Panc1 (cell line): ENCODE data around the gene UPF2. TPM values are rescaled to one million over a fixed set of nuclear protein-coding genes. Genes with fewer than 3 reads are reported as not detected.

Experiments
- ATAC-seq: fragments of 200-7000 bp; cut with Tn5 transposase; 2 replicates; pipeline ENCODE4 v1.9.1; 2020; ENCODE audit warnings: mild to moderate bottlenecking, moderate library complexity
- BruUV-seq: library from RNA; stranded (reverse); fragments of 400-500 nt; replicated peaks from 2 replicates; lab custom pipeline; 2021; lab: Mats Ljungman, UMichigan
- CTCF ChIA-PET: fragments of 300-600 bp; sonication (Branson Sonifier 250); formaldehyde crosslinking; loops from one replicate; lab custom pipeline; 2022; ENCODE audit warnings: antibody characterized with exemption; lab: Charles Lee
- POLR2A ChIA-PET: fragments of 300-600 bp; sonication (Branson Sonifier 250); formaldehyde crosslinking; loops from one replicate; lab custom pipeline; 2022; ENCODE audit warnings: antibody characterized with exemption; lab: Charles Lee
- DNase-seq: peaks from one replicate; pipeline ENCODE4 v3.0.0-alpha.2; 2010; ENCODE audit warnings: low read depth, low spot score
- H3K27ac ChIP-seq: 2 replicates; pipeline ENCODE4 v1.5.1; 2011; ENCODE audit warnings: mild to moderate bottlenecking, low read length, inconsistent platforms
- H3K27me3 ChIP-seq: fragments of 200-500 bp; sonication (Bioruptor generic); 2 replicates; pipeline ENCODE4 v1.6.0; 2014; ENCODE audit warnings: low read length, inconsistent platforms; ENCODE audit not compliant: control insufficient read depth, insufficient read depth
- H3K36me3 ChIP-seq: fragments of 200-500 bp; sonication (Bioruptor generic); 2 replicates; pipeline ENCODE4 v1.5.1; 2014; ENCODE audit warnings: inconsistent platforms, mild to moderate bottlenecking, low read length, moderate library complexity; ENCODE audit not compliant: control insufficient read depth, insufficient read depth
- H3K4me1 ChIP-seq: 2 replicates; pipeline ENCODE4 v1.5.1; 2011; ENCODE audit warnings: inconsistent platforms, mild to moderate bottlenecking, low read length, moderate library complexity; ENCODE audit not compliant: control insufficient read depth, insufficient read depth
- H3K4me3 ChIP-seq, 2 experiments: 2 replicates each; pipeline ENCODE4 v1.5.1; 2011 to 2012; ENCODE audit warnings: low read depth in 2 of 2, low read length in 2 of 2, mild to moderate bottlenecking in 2 of 2, inconsistent platforms in 1 of 2, moderate library complexity in 1 of 2
- H3K9me3 ChIP-seq: fragments of 200-500 bp; sonication (Bioruptor generic); 2 replicates; pipeline ENCODE4 v1.5.1; 2014; ENCODE audit warnings: low read depth, mild to moderate bottlenecking, inconsistent platforms, low read length, moderate library complexity; ENCODE audit not compliant: control insufficient read depth, insufficient read depth
- POLR2AphosphoS5 ChIP-seq: IDR thresholded peaks from 2 replicates; pipeline ENCODE4 v1.6.1; 2012; ENCODE audit warnings: mild to moderate bottlenecking, low read depth, low read length, moderate library complexity
- SIN3A ChIP-seq: IDR thresholded peaks from 2 replicates; pipeline ENCODE4 v1.6.1; 2012; ENCODE audit warnings: low read depth, mild to moderate bottlenecking, low read length, moderate library complexity, borderline replicate concordance; ENCODE audit not compliant: insufficient read depth
- TCF7L2 ChIP-seq: IDR thresholded peaks from 2 replicates; pipeline ENCODE4 v1.6.1; 2011; ENCODE audit warnings: mild to moderate bottlenecking, low read depth, low read length, inconsistent platforms
- in situ Hi-C: cut with HindIII; loops from 2 replicates; pipeline ENCODE4 v1.10.0; 2016; ENCODE audit warnings: low sequenced_read_pairs, low pct_unique_long_range_greater_than_20kb
- intact Hi-C: fragments of 100-400 bp; cut with micrococcal nuclease; formaldehyde crosslinking; loops from one replicate; pipeline ENCODE4 v1.10.0; 2022; ENCODE audit not compliant: unreplicated experiment
- total RNA-seq: library from RNA; stranded (reverse); gene quantifications from one replicate; pipeline ENCODE4 v1.2.1, GENCODE V29; 2021; ENCODE audit not compliant: unreplicated experiment
- TF ChIP-seq, protein P1 (sequence below), 2 experiments: IDR thresholded peaks; 2 replicates each; pipeline ENCODE4 v1.6.1; 2011 to 2012; ENCODE audit warnings: low read depth in 2 of 2, control low read depth in 1 of 2, low read length in 1 of 2, mild to moderate bottlenecking in 1 of 2, moderate library complexity in 1 of 2; ENCODE audit not compliant: insufficient read depth in 1 of 2
- TF ChIP-seq, protein P2 (sequence below): fragments of 450-650 bp; IDR thresholded peaks from 2 replicates; pipeline ENCODE4 v1.5.1; 2017; ENCODE audit warnings: mild to moderate bottlenecking

The UPF2 gene
- total RNA-seq, 1 experiment from 2014 or later, result 19.1 TPM

DNA sequence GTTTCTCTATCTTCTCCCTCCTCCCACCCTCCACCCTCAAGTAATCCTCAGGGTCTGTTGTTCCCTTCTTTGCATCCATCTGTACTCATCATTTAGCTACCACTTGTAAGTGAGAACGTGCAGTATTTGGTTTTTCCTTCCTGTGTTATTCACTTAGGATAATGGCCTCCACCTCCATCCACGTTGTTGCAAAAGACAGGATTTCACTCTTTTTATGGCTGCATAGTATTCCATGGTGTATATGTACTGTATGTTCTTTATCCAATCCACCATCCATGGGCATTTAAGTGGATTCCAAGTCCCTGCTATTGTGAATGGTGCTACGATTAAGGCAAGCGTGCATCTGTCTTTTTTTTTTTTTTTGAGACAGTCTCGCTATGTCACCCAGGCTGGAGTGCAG lies 147.0 kb downstream of the UPF2 start:
- no peak overlapping the region for H3K27ac ChIP-seq
- no peaks in the 10 kb centered on the region for H3K36me3 ChIP-seq
- intact Hi-C loops, result no loop called here
- no peak for ATAC-seq
- in situ Hi-C loops, result no loop called here
- H3K4me1 ChIP-seq, result no peaks in the 10 kb centered on the region
- no TSS peak for BruUV-seq
- H3K9me3 ChIP-seq, result no peaks in the 10 kb centered on the region
- no peak overlapping the region for H3K4me3 ChIP-seq
- H3K27me3 ChIP-seq, result no peaks in the 10 kb centered on the region
- CTCF ChIA-PET, result no interaction called here
- TF ChIP-seq, protein P1, sequence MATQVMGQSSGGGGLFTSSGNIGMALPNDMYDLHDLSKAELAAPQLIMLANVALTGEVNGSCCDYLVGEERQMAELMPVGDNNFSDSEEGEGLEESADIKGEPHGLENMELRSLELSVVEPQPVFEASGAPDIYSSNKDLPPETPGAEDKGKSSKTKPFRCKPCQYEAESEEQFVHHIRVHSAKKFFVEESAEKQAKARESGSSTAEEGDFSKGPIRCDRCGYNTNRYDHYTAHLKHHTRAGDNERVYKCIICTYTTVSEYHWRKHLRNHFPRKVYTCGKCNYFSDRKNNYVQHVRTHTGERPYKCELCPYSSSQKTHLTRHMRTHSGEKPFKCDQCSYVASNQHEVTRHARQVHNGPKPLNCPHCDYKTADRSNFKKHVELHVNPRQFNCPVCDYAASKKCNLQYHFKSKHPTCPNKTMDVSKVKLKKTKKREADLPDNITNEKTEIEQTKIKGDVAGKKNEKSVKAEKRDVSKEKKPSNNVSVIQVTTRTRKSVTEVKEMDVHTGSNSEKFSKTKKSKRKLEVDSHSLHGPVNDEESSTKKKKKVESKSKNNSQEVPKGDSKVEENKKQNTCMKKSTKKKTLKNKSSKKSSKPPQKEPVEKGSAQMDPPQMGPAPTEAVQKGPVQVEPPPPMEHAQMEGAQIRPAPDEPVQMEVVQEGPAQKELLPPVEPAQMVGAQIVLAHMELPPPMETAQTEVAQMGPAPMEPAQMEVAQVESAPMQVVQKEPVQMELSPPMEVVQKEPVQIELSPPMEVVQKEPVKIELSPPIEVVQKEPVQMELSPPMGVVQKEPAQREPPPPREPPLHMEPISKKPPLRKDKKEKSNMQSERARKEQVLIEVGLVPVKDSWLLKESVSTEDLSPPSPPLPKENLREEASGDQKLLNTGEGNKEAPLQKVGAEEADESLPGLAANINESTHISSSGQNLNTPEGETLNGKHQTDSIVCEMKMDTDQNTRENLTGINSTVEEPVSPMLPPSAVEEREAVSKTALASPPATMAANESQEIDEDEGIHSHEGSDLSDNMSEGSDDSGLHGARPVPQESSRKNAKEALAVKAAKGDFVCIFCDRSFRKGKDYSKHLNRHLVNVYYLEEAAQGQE (IDR thresholded peaks at IDR 0.05; ENCODE audit: insufficient read depth in 1 of 2, low read depth in 2 of 2, low read length in 1 of 2), result no peak
- TF ChIP-seq POLR2AphosphoS5, result no peak
- TF ChIP-seq, protein P2, sequence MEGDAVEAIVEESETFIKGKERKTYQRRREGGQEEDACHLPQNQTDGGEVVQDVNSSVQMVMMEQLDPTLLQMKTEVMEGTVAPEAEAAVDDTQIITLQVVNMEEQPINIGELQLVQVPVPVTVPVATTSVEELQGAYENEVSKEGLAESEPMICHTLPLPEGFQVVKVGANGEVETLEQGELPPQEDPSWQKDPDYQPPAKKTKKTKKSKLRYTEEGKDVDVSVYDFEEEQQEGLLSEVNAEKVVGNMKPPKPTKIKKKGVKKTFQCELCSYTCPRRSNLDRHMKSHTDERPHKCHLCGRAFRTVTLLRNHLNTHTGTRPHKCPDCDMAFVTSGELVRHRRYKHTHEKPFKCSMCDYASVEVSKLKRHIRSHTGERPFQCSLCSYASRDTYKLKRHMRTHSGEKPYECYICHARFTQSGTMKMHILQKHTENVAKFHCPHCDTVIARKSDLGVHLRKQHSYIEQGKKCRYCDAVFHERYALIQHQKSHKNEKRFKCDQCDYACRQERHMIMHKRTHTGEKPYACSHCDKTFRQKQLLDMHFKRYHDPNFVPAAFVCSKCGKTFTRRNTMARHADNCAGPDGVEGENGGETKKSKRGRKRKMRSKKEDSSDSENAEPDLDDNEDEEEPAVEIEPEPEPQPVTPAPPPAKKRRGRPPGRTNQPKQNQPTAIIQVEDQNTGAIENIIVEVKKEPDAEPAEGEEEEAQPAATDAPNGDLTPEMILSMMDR, result no peak
- POLR2A ChIA-PET, result no interaction called here
- DNase-seq, result no peak

DNA sequence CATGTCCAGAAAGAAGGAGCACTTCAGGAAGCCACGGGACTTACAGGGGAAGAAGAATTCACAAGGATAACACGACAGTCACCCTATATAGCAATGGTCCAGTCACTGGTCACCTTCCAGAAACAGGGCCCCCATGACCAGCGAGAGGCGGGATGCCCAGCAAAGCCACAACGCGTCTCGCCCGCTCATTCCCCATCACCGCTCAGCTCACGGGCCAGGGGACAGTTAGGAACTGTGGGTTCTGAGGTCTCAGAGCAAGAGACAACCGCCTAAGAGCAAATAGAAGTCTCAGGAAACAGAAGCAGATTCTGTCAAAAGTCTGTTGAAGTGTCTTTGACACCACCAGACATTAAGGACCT lies 147.5 kb downstream of the UPF2 start:
- CTCF ChIA-PET, result no interaction called here
- no peaks in the 10 kb centered on the region for H3K27me3 ChIP-seq
- POLR2A ChIA-PET, result no interaction called here
- intact Hi-C loops (no loop called here), in situ Hi-C loops (no loop called here)
- H3K27ac ChIP-seq, result no peak overlapping the region
- no peaks in the 10 kb centered on the region for H3K36me3 ChIP-seq
- TF ChIP-seq TCF7L2, result no peak
- no peak for TF ChIP-seq SIN3A
- TF ChIP-seq POLR2AphosphoS5, result no peak
- TF ChIP-seq, protein P2, result no peak
- TF ChIP-seq, protein P1 (IDR thresholded peaks at IDR 0.05; ENCODE audit: insufficient read depth in 1 of 2, low read depth in 2 of 2, low read length in 1 of 2), result no peak
- BruUV-seq, result no TSS peak
- DNase-seq, result no peak
- ATAC-seq, result no peak
- H3K4me3 ChIP-seq, result no peak overlapping the region
- no peaks in the 10 kb centered on the region for H3K9me3 ChIP-seq
- no peaks in the 10 kb centered on the region for H3K4me1 ChIP-seq
